Colonic mucosa (tissue), 4 donors: ENCODE data around the gene SPESP1. TPM values are rescaled to one million over a fixed set of nuclear protein-coding genes. Genes with fewer than 3 reads are reported as not detected.

Source experiments
- DNase-seq: peaks from one replicate; pipeline ENCODE4 v3.0.0-alpha.2; 2020
- H3K27ac ChIP-seq: fragments of 200-600 bp; one replicate; pipeline ENCODE4 v1.8.0; 2021
- H3K27me3 ChIP-seq: fragments of 200-600 bp; one replicate; pipeline ENCODE4 v1.8.0; 2021
- H3K36me3 ChIP-seq: fragments of 200-600 bp; one replicate; pipeline ENCODE4 v1.8.0; 2021
- H3K4me1 ChIP-seq: fragments of 200-600 bp; one replicate; pipeline ENCODE4 v1.8.0; 2021; ENCODE audit warnings: mild to moderate bottlenecking
- H3K4me3 ChIP-seq: fragments of 200-600 bp; one replicate; pipeline ENCODE4 v1.8.0; 2021
- H3K9ac ChIP-seq, 2 donors: one replicate each; pipeline ENCODE4 v1.7.0; 2013; ENCODE audit warnings: control low read depth in 2 of 2, low read depth in 2 of 2, low read length in 2 of 2
- H3K9me3 ChIP-seq: fragments of 200-600 bp; one replicate; pipeline ENCODE4 v1.8.0; 2021
- intact Hi-C: fragments of 100-400 bp; cut with DNase I; formaldehyde crosslinking; loops from one replicate; pipeline ENCODE4 v1.14.1; 2022
- total RNA-seq, 2 donors: library from RNA; stranded (reverse); fragmentation: NEBNext Ultra II Directional in 1 of 2; extraction: Animal tissue kit (Norgen Biotek cat#: 25700) in 1 of 2; gene quantifications; one replicate each; pipeline ENCODE4 v1.2.1, GENCODE V29; 2021
- TF ChIP-seq, protein P1 (sequence below): fragments of 200-600 bp; IDR thresholded peaks from one replicate; pipeline ENCODE4 v1.8.0; 2022; ENCODE audit warnings: antibody characterized with exemption, mild to moderate bottlenecking
- donor health status: healthy.
- donor health status: DM: no; HTN: no; CAD: no.
- donor health status: DM: no; HTN: no; CAD: no.

Gene SPESP1
- total RNA-seq, 2 donors from 2014 or later, result 4.2 to 5.9 TPM

DNA sequence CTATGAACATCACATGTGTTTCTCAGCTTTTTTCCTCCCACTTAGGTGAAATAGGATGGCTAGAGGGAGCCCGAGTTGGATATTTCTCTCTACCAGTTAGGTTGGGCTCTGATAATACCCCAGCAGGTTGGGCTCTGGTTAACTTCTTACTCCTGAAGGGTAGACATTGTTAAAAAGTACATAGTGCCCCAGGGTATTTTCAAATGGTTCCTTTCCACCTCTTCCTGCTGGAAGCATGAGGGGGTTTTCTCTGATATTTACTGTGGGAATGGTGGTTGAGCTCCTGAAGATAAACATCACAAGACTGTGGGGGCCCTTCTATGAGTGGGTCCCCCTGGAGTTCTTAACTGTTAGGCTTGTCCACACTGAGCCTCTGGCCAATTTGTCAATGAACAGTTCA is 36.1 kb upstream of the SPESP1 start:
- no peak overlapping the region for H3K4me3 ChIP-seq
- no peaks in the 10 kb centered on the region for H3K9me3 ChIP-seq
- intact Hi-C loops, result no loop called here
- no peak for DNase-seq
- no peaks in the 10 kb centered on the region for H3K36me3 ChIP-seq
- no peaks in the 10 kb centered on the region for H3K27me3 ChIP-seq
- no peaks in the 10 kb centered on the region for H3K4me1 ChIP-seq
- no peak overlapping the region for H3K27ac ChIP-seq
- TF ChIP-seq, protein P1, sequence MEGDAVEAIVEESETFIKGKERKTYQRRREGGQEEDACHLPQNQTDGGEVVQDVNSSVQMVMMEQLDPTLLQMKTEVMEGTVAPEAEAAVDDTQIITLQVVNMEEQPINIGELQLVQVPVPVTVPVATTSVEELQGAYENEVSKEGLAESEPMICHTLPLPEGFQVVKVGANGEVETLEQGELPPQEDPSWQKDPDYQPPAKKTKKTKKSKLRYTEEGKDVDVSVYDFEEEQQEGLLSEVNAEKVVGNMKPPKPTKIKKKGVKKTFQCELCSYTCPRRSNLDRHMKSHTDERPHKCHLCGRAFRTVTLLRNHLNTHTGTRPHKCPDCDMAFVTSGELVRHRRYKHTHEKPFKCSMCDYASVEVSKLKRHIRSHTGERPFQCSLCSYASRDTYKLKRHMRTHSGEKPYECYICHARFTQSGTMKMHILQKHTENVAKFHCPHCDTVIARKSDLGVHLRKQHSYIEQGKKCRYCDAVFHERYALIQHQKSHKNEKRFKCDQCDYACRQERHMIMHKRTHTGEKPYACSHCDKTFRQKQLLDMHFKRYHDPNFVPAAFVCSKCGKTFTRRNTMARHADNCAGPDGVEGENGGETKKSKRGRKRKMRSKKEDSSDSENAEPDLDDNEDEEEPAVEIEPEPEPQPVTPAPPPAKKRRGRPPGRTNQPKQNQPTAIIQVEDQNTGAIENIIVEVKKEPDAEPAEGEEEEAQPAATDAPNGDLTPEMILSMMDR, result no peak
- H3K9ac ChIP-seq, result no peak overlapping the region

DNA sequence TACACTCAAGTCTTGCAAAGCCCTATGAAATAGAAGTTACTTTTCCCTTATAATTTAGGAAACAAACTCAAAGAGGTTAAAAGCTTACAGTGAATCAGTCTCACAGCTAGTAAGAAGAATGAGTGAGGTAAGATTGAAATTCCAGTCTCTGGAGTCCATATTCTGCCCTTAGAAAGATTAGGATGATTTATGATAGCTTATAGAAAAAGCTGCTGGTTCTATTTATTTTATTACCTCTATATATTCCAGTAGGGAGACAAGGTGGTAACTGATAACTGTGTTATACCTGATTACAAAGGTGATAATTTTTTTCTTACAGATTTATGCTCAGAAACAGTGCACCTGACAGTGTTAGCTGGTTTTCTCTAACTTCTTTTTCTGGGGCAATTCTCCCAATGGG is 34.1 kb upstream of the SPESP1 start:
- H3K4me1 ChIP-seq, result no peaks in the 10 kb centered on the region
- no peak overlapping the region for H3K4me3 ChIP-seq
- no peaks in the 10 kb centered on the region for H3K27me3 ChIP-seq
- H3K9me3 ChIP-seq, result no peaks in the 10 kb centered on the region
- H3K27ac ChIP-seq, result no peak overlapping the region
- TF ChIP-seq, protein P1, result no peak
- intact Hi-C loops, result no loop called here
- no peaks in the 10 kb centered on the region for H3K36me3 ChIP-seq
- H3K9ac ChIP-seq, result no peak overlapping the region
- no peak for DNase-seq

- DNase-seq, result no peak
- Histone ChIP-seq H3K4me3 (no peak overlapping the region), H3K27ac (no peak overlapping the region), H3K36me3 (no peaks in the 10 kb centered on the region), H3K9ac (no peak overlapping the region), H3K4me1 (no peaks in the 10 kb centered on the region), H3K9me3 (no peaks in the 10 kb centered on the region), H3K27me3 (no peaks in the 10 kb centered on the region)
- TF ChIP-seq, protein P1, result no peak
- intact Hi-C loops, result no loop called here
These were observed 33.3 kb upstream of the SPESP1 start for GRCh38 chr15:68897016-68897415.

DNA sequence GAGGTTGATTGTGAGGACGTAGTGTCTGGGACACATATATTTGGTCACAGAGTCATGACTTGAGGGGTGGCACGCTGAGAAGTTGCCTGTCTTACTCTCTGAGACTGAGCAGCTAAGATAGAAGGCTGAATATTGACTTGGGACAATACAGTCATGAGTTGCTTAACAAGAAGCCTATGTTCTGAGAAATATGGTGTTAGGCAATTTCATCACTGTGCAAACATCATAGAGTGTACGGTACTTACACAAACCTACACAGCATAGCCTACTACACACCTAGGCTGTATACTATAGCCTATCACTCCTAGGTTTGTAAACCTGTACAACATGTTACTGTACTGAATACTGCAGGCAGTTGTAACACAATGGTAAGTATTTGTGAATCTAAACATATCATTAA is 30.3 kb upstream of the SPESP1 start:
- DNase-seq, result no peak
- H3K4me3 ChIP-seq, result no peak overlapping the region
- H3K4me1 ChIP-seq, result no peaks in the 10 kb centered on the region
- TF ChIP-seq, protein P1, result no peak
- H3K36me3 ChIP-seq, result no peaks in the 10 kb centered on the region
- H3K27me3 ChIP-seq, result no peaks in the 10 kb centered on the region
- no peaks in the 10 kb centered on the region for H3K9me3 ChIP-seq
- intact Hi-C loops, result no loop called here
- no peak overlapping the region for H3K9ac ChIP-seq
- H3K27ac ChIP-seq, result no peak overlapping the region

GRCh38 chr15:68907396-68907923 is 22.9 kb upstream of the SPESP1 start:
- H3K4me3 ChIP-seq, result no peak overlapping the region
- H3K36me3 ChIP-seq, result no peaks in the 10 kb centered on the region
- H3K27me3 ChIP-seq, result no peaks in the 10 kb centered on the region
- no peaks in the 10 kb centered on the region for H3K9me3 ChIP-seq
- no peak overlapping the region for H3K9ac ChIP-seq
- TF ChIP-seq, protein P1, result no peak
- intact Hi-C loops, result no loop called here
- no peak overlapping the region for H3K27ac ChIP-seq
- no peaks in the 10 kb centered on the region for H3K4me1 ChIP-seq
- no peak for DNase-seq
